Keratinocyte (primary cell): ENCODE data around the gene MFAP2.
"Not testable (repeated sequence)": the region's sequence is repeated elsewhere in the genome, so short reads cannot be mapped to it uniquely, and the experiment has no call there.

ENCODE experiments used
- CTCF ChIP-seq, 3 experiments: IDR thresholded peaks in 1 of 3; conservative IDR thresholded peaks in 1 of 3; optimal IDR thresholded peaks in 1 of 3; 2 replicates in 2 of 3; 3 replicates in 1 of 3; pipeline versions ENCODE3 to v1.5.1; 2011; ENCODE audit warnings: low read length in 3 of 3, mild to moderate bottlenecking in 3 of 3, moderate library complexity in 2 of 3, control low read depth in 1 of 3, inconsistent platforms in 1 of 3; ENCODE audit not compliant: insufficient read depth in 2 of 3; ENCODE audit errors: extremely low read depth in 1 of 3
- EZH2 ChIP-seq: IDR thresholded peaks from one replicate; pipeline ENCODE4 v1.6.1; 2012; ENCODE audit warnings: inconsistent platforms, mild to moderate bottlenecking, low read length, moderate library complexity

- TF ChIP-seq CTCF (optimal IDR thresholded peaks at IDR 0.05 in 1 of 3, IDR thresholded peaks at IDR 0.05 in 1 of 3, conservative IDR thresholded peaks at IDR 0.05 in 1 of 3; ENCODE audit: extremely low read depth in 1 of 3, insufficient read depth in 2 of 3, low read length in 3 of 3): peak in 1 of 3 experiments; percentile 30
- TF ChIP-seq EZH2: not testable (repeated sequence)
Observed at GRCh38 chr1:16929146-16930041, 51.0 kb downstream of the MFAP2 start.
